ENCODE results near the gene SAMM50. TPM values are rescaled to one million over a fixed set of nuclear protein-coding genes. Genes with fewer than 3 reads are reported as not detected.
A peak's percentile ranks its signal among the peaks of the same experiment; 100 is the strongest.

The SAMM50 gene
- total RNA-seq, 2 experiments from 2014 or later, result 41.9 to 42.4 TPM

- H3K4me1 Mint-ChIP-seq, result peaks cover 33% of the 10 kb centered on the region
- no peaks in the 10 kb centered on the region for H3K9me3 Mint-ChIP-seq
- POLR2A ChIA-PET, result interaction anchor here (0.9 to 2.0 kb wide), 10 partner anchors 8 to 731 kb away, joined by 3 to 20 read pairs (median 4); partner anchors contain the start of genes EFCAB6 and PARVG
- CTCF ChIA-PET, result interaction anchor here (0.9 to 2.1 kb wide), 4 partner anchors 9 to 71 kb away, joined by 3 to 14 read pairs (median 7); no protein-coding TSS in a partner anchor
- DNase-seq, result no peak
- H3K4me3 Mint-ChIP-seq, result peak overlapping the region; percentile 91
- peak overlapping the region; percentile 81 for H3K27ac Mint-ChIP-seq
- peaks cover 4% of the 10 kb centered on the region for H3K36me3 Mint-ChIP-seq (ENCODE audit: low read depth)
- H3K27me3 Mint-ChIP-seq, result no peaks in the 10 kb centered on the region
These were observed 1.1 kb upstream of the SAMM50 start for GRCh38 chr22:43953988-43954785.

- POLR2A ChIA-PET, result interaction anchor here (0.8 to 2.0 kb wide), 8 partner anchors 10 to 729 kb away, joined by 3 to 20 read pairs (median 4); partner anchors contain the start of gene EFCAB6
- H3K9me3 Mint-ChIP-seq, result no peaks in the 10 kb centered on the region
- H3K27me3 Mint-ChIP-seq, result no peaks in the 10 kb centered on the region
- peaks cover 4% of the 10 kb centered on the region for H3K36me3 Mint-ChIP-seq (ENCODE audit: low read depth)
- peaks cover 33% of the 10 kb centered on the region for H3K4me1 Mint-ChIP-seq
- peak; percentile 19 for DNase-seq
- peak overlapping the region; percentile 91 for H3K4me3 Mint-ChIP-seq
- CTCF ChIA-PET, result interaction anchor here (2.0 to 2.1 kb wide), 2 partner anchors 11 to 37 kb away, joined by 9 to 14 read pairs; no protein-coding TSS in a partner anchor
- H3K27ac Mint-ChIP-seq, result peak overlapping the region; percentile 81
These were observed 891 bp downstream of the SAMM50 start for GRCh38 chr22:43955883-43956782.

- ChIA-PET POLR2A (no interaction called here), CTCF (no interaction called here)
- H3K9me3 Mint-ChIP-seq, result no peaks in the 10 kb centered on the region
- H3K36me3 Mint-ChIP-seq (ENCODE audit: low read depth), result peaks cover 4% of the 10 kb centered on the region
- DNase-seq, result no peak
- H3K27me3 Mint-ChIP-seq, result no peaks in the 10 kb centered on the region
- peak overlapping the region; percentile 91 for H3K4me3 Mint-ChIP-seq
- H3K27ac Mint-ChIP-seq, result no peak overlapping the region
- H3K4me1 Mint-ChIP-seq, result peaks cover 33% of the 10 kb centered on the region
These were observed 1.7 kb downstream of the SAMM50 start for GRCh38 chr22:43956805-43957463.

- H3K4me3 Mint-ChIP-seq, result no peak overlapping the region
- H3K4me1 Mint-ChIP-seq, result peaks cover 33% of the 10 kb centered on the region
These were observed 2.6 kb downstream of the SAMM50 start for GRCh38 chr22:43957871-43958270.

GRCh38 chr22:43964314-43964857 lies 9.1 kb downstream of the SAMM50 start:
- H3K4me3 Mint-ChIP-seq, result no peak overlapping the region
- POLR2A ChIA-PET, result no interaction called here
- peaks cover 2% of the 10 kb centered on the region for H3K4me1 Mint-ChIP-seq
- H3K9me3 Mint-ChIP-seq, result no peaks in the 10 kb centered on the region
- CTCF ChIA-PET, result no interaction called here
- no peak for DNase-seq
- H3K27ac Mint-ChIP-seq, result no peak overlapping the region
- H3K36me3 Mint-ChIP-seq (ENCODE audit: low read depth), result peaks cover 45% of the 10 kb centered on the region
- no peaks in the 10 kb centered on the region for H3K27me3 Mint-ChIP-seq

More at GRCh38 chr22:43957871-43958270, 2.6 kb downstream of the SAMM50 start:
- Mint-ChIP-seq H3K9me3 (no peaks in the 10 kb centered on the region), H3K27me3 (no peaks in the 10 kb centered on the region), H3K27ac (no peak overlapping the region), H3K36me3 (ENCODE audit: low read depth) (peaks cover 4% of the 10 kb centered on the region)
- CTCF ChIA-PET, result interaction anchor here (1.2 kb wide), 1 partner anchor 12 kb away, joined by 7 read pairs; no protein-coding TSS in a partner anchor
- POLR2A ChIA-PET, result no interaction called here
- no peak for DNase-seq

GRCh38 chr22:43967069-43967468 lies 11.8 kb downstream of the SAMM50 start:
- ChIA-PET CTCF (interaction anchor here (1.3 kb wide), 1 partner anchor 21 kb away, joined by 4 read pairs; no protein-coding TSS in a partner anchor), POLR2A (no interaction called here)
- Mint-ChIP-seq H3K27me3 (no peaks in the 10 kb centered on the region), H3K4me1 (peaks cover 7% of the 10 kb centered on the region), H3K4me3 (no peak overlapping the region), H3K9me3 (no peaks in the 10 kb centered on the region), H3K36me3 (ENCODE audit: low read depth) (peaks cover 50% of the 10 kb centered on the region), H3K27ac (no peak overlapping the region)
- DNase-seq, result no peak

- Mint-ChIP-seq H3K4me3 (no peak overlapping the region), H3K27me3 (no peaks in the 10 kb centered on the region), H3K4me1 (peaks cover 7% of the 10 kb centered on the region), H3K27ac (no peak overlapping the region), H3K36me3 (ENCODE audit: low read depth) (peaks cover 54% of the 10 kb centered on the region), H3K9me3 (no peaks in the 10 kb centered on the region)
- DNase-seq, result no peak
- CTCF ChIA-PET, result no interaction called here
- POLR2A ChIA-PET, result interaction anchor here (0.9 kb wide), 1 partner anchor 14 kb away, joined by 3 read pairs; the partner anchor contains the start of gene SAMM50
These were observed 13.4 kb downstream of the SAMM50 start for GRCh38 chr22:43968614-43969013.

GRCh38 chr22:43969021-43969878 lies 14.0 kb downstream of the SAMM50 start:
- Mint-ChIP-seq H3K36me3 (ENCODE audit: low read depth) (peaks cover 56% of the 10 kb centered on the region), H3K4me1 (peaks cover 7% of the 10 kb centered on the region), H3K9me3 (no peaks in the 10 kb centered on the region), H3K4me3 (no peak overlapping the region), H3K27ac (no peak overlapping the region), H3K27me3 (no peaks in the 10 kb centered on the region)
- POLR2A ChIA-PET, result interaction anchor here (0.9 kb wide), 1 partner anchor 14 kb away, joined by 3 read pairs; the partner anchor contains the start of gene SAMM50
- CTCF ChIA-PET, result no interaction called here
- no peak for DNase-seq

GRCh38 chr22:43969989-43970755 lies 14.9 kb downstream of the SAMM50 start:
- POLR2A ChIA-PET, result no interaction called here
- no peak for DNase-seq
- Mint-ChIP-seq H3K4me1 (peaks cover 7% of the 10 kb centered on the region), H3K4me3 (no peak overlapping the region), H3K27ac (no peak overlapping the region), H3K27me3 (no peaks in the 10 kb centered on the region), H3K36me3 (ENCODE audit: low read depth) (peaks cover 48% of the 10 kb centered on the region), H3K9me3 (no peaks in the 10 kb centered on the region)
- CTCF ChIA-PET, result interaction anchor here (0.9 to 1.7 kb wide), 2 partner anchors 23 to 24 kb away, joined by 3 read pairs; no protein-coding TSS in a partner anchor

GRCh38 chr22:43971112-43971511 lies 15.9 kb downstream of the SAMM50 start:
- ChIA-PET POLR2A (no interaction called here), CTCF (interaction anchor here (0.9 to 1.7 kb wide), 2 partner anchors 22 to 25 kb away, joined by 3 read pairs; no protein-coding TSS in a partner anchor)
- H3K36me3 Mint-ChIP-seq (ENCODE audit: low read depth), result peaks cover 50% of the 10 kb centered on the region

GRCh38 chr22:43972931-43973462 lies 17.8 kb downstream of the SAMM50 start:
- DNase-seq, result no peak
- POLR2A ChIA-PET, result interaction anchor here (0.9 kb wide), 1 partner anchor 18 kb away, joined by 4 read pairs; the partner anchor contains the start of gene SAMM50
- Mint-ChIP-seq H3K27ac (no peak overlapping the region), H3K4me1 (peaks cover 7% of the 10 kb centered on the region), H3K36me3 (ENCODE audit: low read depth) (peaks cover 46% of the 10 kb centered on the region), H3K9me3 (no peaks in the 10 kb centered on the region), H3K4me3 (no peak overlapping the region), H3K27me3 (no peaks in the 10 kb centered on the region)
- CTCF ChIA-PET, result interaction anchor here (1.2 to 1.7 kb wide), 2 partner anchors 20 to 27 kb away, joined by 3 to 5 read pairs; no protein-coding TSS in a partner anchor

More at GRCh38 chr22:43971112-43971511, 15.9 kb downstream of the SAMM50 start:
- Mint-ChIP-seq H3K9me3 (no peaks in the 10 kb centered on the region), H3K27me3 (no peaks in the 10 kb centered on the region), H3K4me1 (peaks cover 7% of the 10 kb centered on the region), H3K4me3 (no peak overlapping the region), H3K27ac (no peak overlapping the region)
- DNase-seq, result no peak
